ENCODE measurements around the gene SYNE1. TPM values are rescaled to one million over a fixed set of nuclear protein-coding genes. Genes with fewer than 3 reads are reported as not detected.

SYNE1 gene
- total RNA-seq, 2 experiments from 2014 or later = 74.6 to 140 TPM

- POLR2A ChIA-PET = no interaction called here
- Histone ChIP-seq H3K36me3 (ENCODE audit: insufficient read depth, low read length) (no peaks in the 10 kb centered on the region), H3K79me2 (ENCODE audit: insufficient read depth, low read depth, low read length) (no peaks in the 10 kb centered on the region), H3K4me1 (ENCODE audit: insufficient read depth, low read length, poor library complexity, severe bottlenecking) (no peaks in the 10 kb centered on the region), H2AFZ (ENCODE audit: low read length) (no peak overlapping the region), H3K27ac (ENCODE audit: low read depth, low read length, poor library complexity, severe bottlenecking) (no peak overlapping the region), H4K20me1 (ENCODE audit: insufficient read depth, low read length) (no peaks in the 10 kb centered on the region), H3K4me2 (ENCODE audit: low read length) (no peak overlapping the region), H3K9me3 (ENCODE audit: low read length) (no peaks in the 10 kb centered on the region), H3K4me3 (ENCODE audit: low read depth, low read length, poor library complexity, severe bottlenecking) (no peak overlapping the region), H3K9me2 (ENCODE audit: insufficient read depth, low read length) (no peaks in the 10 kb centered on the region)
- TF ChIP-seq CTCF (conservative IDR thresholded peaks at IDR 0.05; ENCODE audit: low read length) (no peak), EZH2phosphoT487 (IDR thresholded peaks at IDR 0.05; ENCODE audit: borderline replicate concordance, low read depth, low read length) (no peak)
- BruUV-seq (replicated peaks) = no TSS peak
- no peak for DNase-seq (ENCODE audit: low spot score)
- CTCF ChIA-PET (ENCODE audit: unreplicated experiment) = no interaction called here
- intact Hi-C loops (cut with micrococcal nuclease; ENCODE audit: unreplicated experiment) = no loop called here
Observed at GRCh38 chr6:152368751-152369624, 268.2 kb downstream of the SYNE1 start.

- POLR2A ChIA-PET = interaction anchor here (1.0 kb wide), 1 partner anchor 27 kb away, joined by 3 read pairs; no protein-coding TSS in a partner anchor
- no peak overlapping the region for H2AFZ ChIP-seq (ENCODE audit: low read length)
- TF ChIP-seq CTCF (conservative IDR thresholded peaks at IDR 0.05; ENCODE audit: low read length) = no peak
- no peak for TF ChIP-seq EZH2phosphoT487 (IDR thresholded peaks at IDR 0.05; ENCODE audit: borderline replicate concordance, low read depth, low read length)
- H3K4me3 ChIP-seq (ENCODE audit: low read depth, low read length, poor library complexity, severe bottlenecking) = no peak overlapping the region
- no peak overlapping the region for H3K4me2 ChIP-seq (ENCODE audit: low read length)
- no peaks in the 10 kb centered on the region for H3K9me2 ChIP-seq (ENCODE audit: insufficient read depth, low read length)
- no peaks in the 10 kb centered on the region for H3K9me3 ChIP-seq (ENCODE audit: low read length)
- H4K20me1 ChIP-seq (ENCODE audit: insufficient read depth, low read length) = no peaks in the 10 kb centered on the region
- BruUV-seq (replicated peaks) = no TSS peak
- H3K36me3 ChIP-seq (ENCODE audit: insufficient read depth, low read length) = no peaks in the 10 kb centered on the region
- intact Hi-C loops (cut with micrococcal nuclease; ENCODE audit: unreplicated experiment) = no loop called here
- H3K4me1 ChIP-seq (ENCODE audit: insufficient read depth, low read length, poor library complexity, severe bottlenecking) = no peaks in the 10 kb centered on the region
- no peak overlapping the region for H3K27ac ChIP-seq (ENCODE audit: low read depth, low read length, poor library complexity, severe bottlenecking)
- DNase-seq (ENCODE audit: low spot score) = no peak
- CTCF ChIA-PET (ENCODE audit: unreplicated experiment) = no interaction called here
- no peaks in the 10 kb centered on the region for H3K79me2 ChIP-seq (ENCODE audit: insufficient read depth, low read depth, low read length)
Observed at GRCh38 chr6:152364866-152365265, 272.3 kb downstream of the SYNE1 start.

GRCh38 chr6:152360034-152360433 lies 277.1 kb downstream of the SYNE1 start:
- Histone ChIP-seq H3K4me3 (ENCODE audit: low read depth, low read length, poor library complexity, severe bottlenecking) (no peak overlapping the region), H3K79me2 (ENCODE audit: insufficient read depth, low read depth, low read length) (no peaks in the 10 kb centered on the region), H3K36me3 (ENCODE audit: insufficient read depth, low read length) (no peaks in the 10 kb centered on the region), H3K4me2 (ENCODE audit: low read length) (no peak overlapping the region), H3K4me1 (ENCODE audit: insufficient read depth, low read length, poor library complexity, severe bottlenecking) (no peaks in the 10 kb centered on the region), H2AFZ (ENCODE audit: low read length) (no peak overlapping the region), H3K27ac (ENCODE audit: low read depth, low read length, poor library complexity, severe bottlenecking) (no peak overlapping the region), H4K20me1 (ENCODE audit: insufficient read depth, low read length) (no peaks in the 10 kb centered on the region), H3K9me3 (ENCODE audit: low read length) (no peaks in the 10 kb centered on the region), H3K9me2 (ENCODE audit: insufficient read depth, low read length) (no peaks in the 10 kb centered on the region)
- POLR2A ChIA-PET = no interaction called here
- intact Hi-C loops (cut with micrococcal nuclease; ENCODE audit: unreplicated experiment) = no loop called here
- CTCF ChIA-PET (ENCODE audit: unreplicated experiment) = no interaction called here
- no TSS peak for BruUV-seq (replicated peaks)
- TF ChIP-seq EZH2phosphoT487 (IDR thresholded peaks at IDR 0.05; ENCODE audit: borderline replicate concordance, low read depth, low read length) (no peak), CTCF (conservative IDR thresholded peaks at IDR 0.05; ENCODE audit: low read length) (no peak)
- no peak for DNase-seq (ENCODE audit: low spot score)

Measured in OCI-LY7 (cell line).